ENCODE data around the gene MYG1. TPM values are rescaled to one million over a fixed set of nuclear protein-coding genes. Genes with fewer than 3 reads are reported as not detected.
A peak's percentile ranks its signal among the peaks of the same experiment; 100 is the strongest.

MYG1 gene
- total and polyA plus RNA-seq, 2 of the 4 experiments (the other 2 are of a cell fraction) = 49.8 to 63.7 TPM

- Histone ChIP-seq H4K20me1 (ENCODE audit: insufficient read depth, low read length) (no peaks in the 10 kb centered on the region), H3K79me1 (ENCODE audit: low read depth in 1 of 2, low read length in 2 of 2) (peaks cover 0 to 28% of the 10 kb centered on the region in 2 experiments; a peak in 2 of 4 replicates), H2AK9ac (replicated peaks; ENCODE audit: low read depth, low read length, poor library complexity) (peak overlapping the region; percentile 5), H3K4me2 (ENCODE audit: low read depth, low read length) (peak overlapping the region; percentile 5; the same call in 1 of the 2 replicates), H4K91ac (ENCODE audit: insufficient read depth, low read depth, low read length) (peak overlapping the region; percentile 21), H2BK15ac (ENCODE audit: low read depth, low read length) (no peak overlapping the region; the same call in 2 of the 3 replicates), H3K23ac (ENCODE audit: low read depth, low read length) (peak overlapping the region; percentile 5), H3K36me3 (ENCODE audit: control insufficient read depth, insufficient read depth, low read length) (no peaks in the 10 kb centered on the region; the same call in none of the 2 replicates), H4K8ac (ENCODE audit: low read depth in 2 of 2, low read length in 2 of 2) (peak overlapping the region in 1 of 2 experiments; percentile 48; a peak in 2 of 4 replicates), H4K5ac (ENCODE audit: low read depth, low read length) (peak overlapping the region; percentile 78; the same call in 1 of the 2 replicates), H2AFZ (replicated peaks; ENCODE audit: low read length, poor library complexity) (peak overlapping the region; percentile 63), H2BK120ac (ENCODE audit: low read depth, low read length) (peak overlapping the region; percentile 43), H3K4me3 (ENCODE audit: insufficient read depth, low read depth, low read length) (no peak overlapping the region), H3K14ac (replicated peaks; ENCODE audit: low read depth, low read length) (peak overlapping the region; percentile 41), H3K27ac (ENCODE audit: insufficient read depth, low read length) (peak overlapping the region; percentile 4; the same call in 1 of the 2 replicates), H2AK5ac (ENCODE audit: low read depth, low read length) (peak overlapping the region; percentile 46), H3K4ac (ENCODE audit: low read depth, low read length) (peak overlapping the region; percentile 61), H3K9ac (ENCODE audit: low read depth, low read length) (no peak overlapping the region), H3K9me3 (ENCODE audit: control insufficient read depth, insufficient read depth, low read length) (no peaks in the 10 kb centered on the region), H3K56ac (ENCODE audit: extremely low read depth, insufficient read depth, low read length) (no peak overlapping the region), H3K9me1 (ENCODE audit: insufficient read depth, low read length) (peaks cover 10% of the 10 kb centered on the region; the same call in 1 of the 2 replicates), H3K4me1 (ENCODE audit: control insufficient read depth, insufficient read depth, low read length) (peaks cover 22% of the 10 kb centered on the region), H3K27me3 (ENCODE audit: control insufficient read depth, insufficient read depth, low read length) (no peaks in the 10 kb centered on the region), H2BK5ac (ENCODE audit: low read depth, low read length, poor library complexity, severe bottlenecking) (peak overlapping the region; percentile 80), H2BK20ac (ENCODE audit: low read depth, low read length) (peak overlapping the region; percentile 16; the same call in 1 of the 2 replicates), H3K18ac (ENCODE audit: low read depth, low read length) (peak overlapping the region; percentile 61; the same call in 1 of the 2 replicates)
- TF ChIP-seq USF2 (IDR thresholded peaks at IDR 0.05; ENCODE audit: low read depth, low read length) (no peak), CTCF (conservative IDR thresholded peaks at IDR 0.05; ENCODE audit: low read depth, low read length) (no peak), SMC3 (IDR thresholded peaks at IDR 0.05; ENCODE audit: low read depth, low read length) (no peak), CEBPB (IDR thresholded peaks at IDR 0.05; ENCODE audit: low read depth, low read length) (no peak), BHLHE40 (IDR thresholded peaks at IDR 0.05; ENCODE audit: low read depth, low read length) (no peak), MAZ (IDR thresholded peaks at IDR 0.05; ENCODE audit: borderline replicate concordance, low read depth, low read length) (no peak), MXI1 (IDR thresholded peaks at IDR 0.05; ENCODE audit: borderline replicate concordance, low read depth, low read length) (no peak)
- CTCF ChIA-PET = interaction anchor here (1.9 kb wide), 1 partner anchor 76 kb away, joined by 6 read pairs; no protein-coding TSS in a partner anchor
- WGBS, 2 experiments (ENCODE audit: extremely low coverage in 2 of 2, insufficient read length in 1 of 2) = 30% methylated on average over 2 of the region's 4 CpGs; no CpG with 5 or more reads in 1 of the 2 experiments
- DNase-seq (peak; percentile 52), ATAC-seq (ENCODE audit: low read depth) (peak; percentile 45; the same call in 1 of the 2 replicates)
- POLR2A ChIA-PET (ENCODE audit: unreplicated experiment) = no interaction called here
- dilution Hi-C loops (cut with HindIII; ENCODE audit: low sequenced_read_pairs, unreplicated experiment) = no loop called here
- in situ Hi-C loops (cut with MboI; ENCODE audit: low sequenced_read_pairs) = loop anchor here (5.0 kb wide), 1 partner anchor 78 kb away; no protein-coding TSS in a partner anchor
- no TSS peak for BruUV-seq (replicated peaks)
- intact Hi-C loops (cut with micrococcal nuclease) = no loop called here
Measured at GRCh38 chr12:53289891-53290290, 9.6 kb upstream of the MYG1 start.

Measured in IMR-90 (cell line).